B cell (primary cell): Measurements from ENCODE around the gene ORMDL2. TPM values are rescaled to one million over a fixed set of nuclear protein-coding genes. Genes with fewer than 3 reads are reported as not detected.
"Not testable (repeated sequence)": the region's sequence is repeated elsewhere in the genome, so short reads cannot be mapped to it uniquely, and the experiment has no call there.

Source experiments
- ATAC-seq: fragments of 200-7000 bp; cut with Tn5 transposase; one replicate; pipeline ENCODE4 v1.10.0; 2021; ENCODE audit warnings: low read depth, mild to moderate bottlenecking, moderate number of reproducible peaks, moderate library complexity
- CTCF ChIA-PET: fragments of 350-600 bp; sonication (Branson Sonifier 250); formaldehyde crosslinking; loops from one replicate; lab custom pipeline; 2021; ENCODE audit warnings: antibody characterized with exemption, inconsistent platforms; lab: Charles Lee
- POLR2A ChIA-PET: fragments of 350-600 bp; sonication (Branson Sonifier 250); formaldehyde crosslinking; loops from one replicate; lab custom pipeline; 2021; ENCODE audit warnings: antibody characterized with exemption; lab: Charles Lee
- DNase-seq: peaks from one replicate; pipeline ENCODE4 v3.0.0; 2013
- H2AFZ ChIP-seq: 2 replicates; pipeline ENCODE4 v1.6.1; 2012; ENCODE audit warnings: mild to moderate bottlenecking, low read depth, low read length; ENCODE audit not compliant: insufficient read depth, poor library complexity, severe bottlenecking
- H3K27ac ChIP-seq, 2 donors: 1 replicate in 1 of 2; 2 replicates in 1 of 2; pipeline ENCODE4 v1.5.1; 2012 to 2013; ENCODE audit warnings: low read length in 2 of 2, mild to moderate bottlenecking in 2 of 2, moderate library complexity in 1 of 2
- H3K27me3 ChIP-seq, 4 experiments: fragments of 200-600 bp in 1 of 4; sonication (generic) in 1 of 4; replicated peaks in 1 of 4; 1 replicate in 2 of 4; 2 replicates in 2 of 4; pipeline versions ENCODE4 v1.6.1 to v1.7.0; 2013 to 2016; ENCODE audit warnings: low read length in 3 of 4, mild to moderate bottlenecking in 2 of 4, mixed read lengths in 1 of 4, moderate library complexity in 1 of 4; ENCODE audit not compliant: insufficient read depth in 4 of 4, control insufficient read depth in 3 of 4; ENCODE audit errors: control extremely low read depth in 1 of 4
- H3K36me3 ChIP-seq, 2 experiments: replicated peaks in 1 of 2; 1 replicate in 1 of 2; 2 replicates in 1 of 2; pipeline versions ENCODE4 v1.6.1 to v1.7.1; 2013; ENCODE audit warnings: low read length in 1 of 2; ENCODE audit not compliant: insufficient read depth in 2 of 2, control insufficient read depth in 1 of 2; ENCODE audit errors: control extremely low read depth in 1 of 2, extremely low read depth in 1 of 2
- H3K4me1 ChIP-seq, 2 donors: fragments of 200-600 bp in 1 of 2; sonication (generic) in 1 of 2; 1 replicate in 1 of 2; 2 replicates in 1 of 2; pipeline versions ENCODE4 v1.5.1 to v1.6.1; 2013 to 2017; ENCODE audit warnings: low read length in 2 of 2; ENCODE audit not compliant: control insufficient read depth in 2 of 2, insufficient read depth in 2 of 2
- H3K4me2 ChIP-seq: replicated peaks from 2 replicates; pipeline ENCODE3; 2012; ENCODE audit warnings: mild to moderate bottlenecking, low read depth, low read length; ENCODE audit not compliant: poor library complexity, severe bottlenecking
- H3K4me3 ChIP-seq, 5 experiments: fragments of 200-600 bp in 1 of 5; sonication (generic) in 1 of 5; 1 replicate in 3 of 5; 2 replicates in 2 of 5; pipeline versions ENCODE4 v1.5.1 to v1.7.0; 2011 to 2016; ENCODE audit warnings: low read length in 4 of 5, mild to moderate bottlenecking in 4 of 5, low read depth in 2 of 5, control low read depth in 1 of 5, moderate library complexity in 1 of 5; ENCODE audit not compliant: insufficient read depth in 1 of 5; ENCODE audit errors: control extremely low read depth in 1 of 5, extremely low read depth in 1 of 5
- H3K79me2 ChIP-seq: fragments of 200-600 bp; sonication (generic); one replicate; pipeline ENCODE4 v1.6.0; 2016; ENCODE audit warnings: low read length; ENCODE audit not compliant: control insufficient read depth, insufficient read depth
- H3K9ac ChIP-seq: fragments of 200-600 bp; sonication (generic); 2 replicates; pipeline ENCODE4 v1.6.1; 2017; ENCODE audit warnings: mild to moderate bottlenecking, low read length, moderate library complexity
- H3K9me3 ChIP-seq, 3 donors: one replicate each; pipeline versions ENCODE4 v1.6.1 to v1.7.1; 2013; ENCODE audit warnings: low read length in 2 of 3; ENCODE audit not compliant: control insufficient read depth in 2 of 3, insufficient read depth in 1 of 3; ENCODE audit errors: control extremely low read depth in 1 of 3
- H4K20me1 ChIP-seq: 2 replicates; pipeline ENCODE4 v1.6.0; 2012; ENCODE audit warnings: mild to moderate bottlenecking, low read length; ENCODE audit not compliant: insufficient read depth, control insufficient read depth, poor library complexity, severe bottlenecking
- H3K27ac Mint-ChIP-seq: one replicate; pipeline ENCODE4 v1.8.0; 2021; ENCODE audit warnings: mixed read lengths
- H3K27me3 Mint-ChIP-seq: one replicate; pipeline ENCODE4 v1.8.0; 2021; ENCODE audit warnings: mixed read lengths
- H3K4me1 Mint-ChIP-seq: one replicate; pipeline ENCODE4 v1.8.0; 2021; ENCODE audit warnings: mixed read lengths
- H3K4me3 Mint-ChIP-seq: one replicate; pipeline ENCODE4 v1.8.0; 2021; ENCODE audit warnings: mixed read lengths
- H3K9me3 Mint-ChIP-seq: one replicate; pipeline ENCODE4 v1.8.0; 2022; ENCODE audit warnings: mixed read lengths; ENCODE audit not compliant: insufficient read depth
- CTCF ChIP-seq: fragments of 200-600 bp; IDR thresholded peaks from one replicate; pipeline ENCODE4 v1.8.0; 2022; ENCODE audit warnings: antibody characterized with exemption, mild to moderate bottlenecking
- EZH2 ChIP-seq: IDR thresholded peaks from 2 replicates; pipeline ENCODE4 v1.6.1; 2012; ENCODE audit warnings: borderline replicate concordance, low read depth, mild to moderate bottlenecking, moderate library complexity, low read length; ENCODE audit not compliant: insufficient read depth, poor library complexity, severe bottlenecking
- WGBS: methylation state at CpG from one replicate; pipeline ENCODE4 v1.1.5; 2013; ENCODE audit warnings: missing lambda C conversion rate; ENCODE audit not compliant: insufficient coverage; 5-methylcytosine and 5-hydroxymethylcytosine counted together
- intact Hi-C: fragments of 100-400 bp; cut with micrococcal nuclease; formaldehyde crosslinking; loops from one replicate; pipeline ENCODE4 v1.10.0; 2022
- polyA plus RNA-seq: library from polyadenylated mRNA; depleted of rRNA; stranded (reverse); fragments of >200 nt; gene quantifications from 2 replicates; pipeline ENCODE4 v1.2.3, GENCODE V29; 2012
- total RNA-seq, 2 donors: library from RNA; stranded (reverse); fragments of 120-200 nt in 1 of 2; gene quantifications; 1 replicate in 1 of 2; 2 replicates in 1 of 2; pipeline versions ENCODE4 v1.2.3 to v1.2.4, GENCODE V29; 2013 to 2022

Gene ORMDL2
- total and polyA plus RNA-seq, 2 donors (not counting 1 experiment from before 2014, with no cell fraction given), result 22.7 to 41.9 TPM

GRCh38 chr12:55862286-55862685 is 44.4 kb downstream of the ORMDL2 start:
- Mint-ChIP-seq H3K27me3 (peaks cover 4% of the 10 kb centered on the region), H3K4me3 (no peak overlapping the region), H3K27ac (no peak overlapping the region), H3K4me1 (no peaks in the 10 kb centered on the region), H3K9me3 (peaks cover 3% of the 10 kb centered on the region)
- no peak for ATAC-seq
- Histone ChIP-seq H3K27ac (no peak overlapping the region), H3K4me1 (no peaks in the 10 kb centered on the region), H3K4me3 (no peak overlapping the region), H3K36me3 (no peaks in the 10 kb centered on the region), H3K27me3 (no peaks in the 10 kb centered on the region), H3K79me2 (no peaks in the 10 kb centered on the region), H3K9ac (no peak overlapping the region), H4K20me1 (no peaks in the 10 kb centered on the region), H2AFZ (no peak overlapping the region), H3K9me3 (peaks cover 3 to 22% (median 4%) of the 10 kb centered on the region in 3 donors), H3K4me2 (no peak overlapping the region)
- DNase-seq, result no peak
- TF ChIP-seq EZH2 (no peak), CTCF (no peak)
- CTCF ChIA-PET, result no interaction called here
- POLR2A ChIA-PET, result no interaction called here
- intact Hi-C loops, result no loop called here

GRCh38 chr12:55862931-55863330 is 45.1 kb downstream of the ORMDL2 start:
- H3K27ac ChIP-seq, H3K27me3 ChIP-seq, H3K4me2 ChIP-seq, H4K20me1 ChIP-seq, H3K79me2 ChIP-seq, H3K27me3 Mint-ChIP-seq, H3K9ac ChIP-seq, POLR2A ChIA-PET, CTCF ChIA-PET, H3K27ac Mint-ChIP-seq, H3K9me3 Mint-ChIP-seq, H3K36me3 ChIP-seq, H3K4me1 Mint-ChIP-seq, H3K4me3 ChIP-seq, ATAC-seq, H3K4me3 Mint-ChIP-seq, intact Hi-C loops, DNase-seq, H2AFZ ChIP-seq, H3K4me1 ChIP-seq: not testable (repeated sequence)
- WGBS, result 92% methylated on average over 2 of the region's 13 CpGs
- peaks cover 3 to 22% (median 4%) of the 10 kb centered on the region in 3 donors for H3K9me3 ChIP-seq
